Astrocyte of the cerebellum (primary cell): ENCODE data around the gene TAF1B.

Experiments used
- DNase-seq: peaks from one replicate; pipeline ENCODE4 v3.0.0-alpha.2; 2011; ENCODE audit warnings: low read depth
- H3K4me3 ChIP-seq: 2 replicates; pipeline ENCODE4 v1.5.1; 2011; ENCODE audit warnings: mild to moderate bottlenecking, low read depth, low read length, moderate library complexity
- CTCF ChIP-seq: IDR thresholded peaks from 2 replicates; pipeline ENCODE4 v1.5.1; 2012; ENCODE audit warnings: low read length, low read depth, moderate library complexity, mild to moderate bottlenecking; ENCODE audit errors: missing control alignments
- in situ Hi-C: cut with HindIII; loops from 2 replicates; pipeline ENCODE4 v1.10.0; 2017; ENCODE audit warnings: low sequenced_read_pairs

TAF1B gene

GRCh38 chr2:9843229-9844035 is at the start of gene TAF1B:
Gene TAF1B, plus strand, starts transcription at chr2:9843474. Its CDS starts 68 bp downstream, at chr2:9843542.
- H3K4me3 ChIP-seq = peak within 1 kb of the TSS; percentile 65
- peak; percentile 80 for DNase-seq
- peak; percentile 13 for TF ChIP-seq CTCF
- in situ Hi-C loops = no loop called here

GRCh38 chr2:9793918-9794717 is 49.2 kb upstream of the TAF1B start:
- in situ Hi-C loops = no loop called here
- no peak overlapping the region for H3K4me3 ChIP-seq
- DNase-seq = no peak
- TF ChIP-seq CTCF = no peak

GRCh38 chr2:9795071-9795470 is 48.2 kb upstream of the TAF1B start:
- DNase-seq = no peak
- no peak overlapping the region for H3K4me3 ChIP-seq
- TF ChIP-seq CTCF = no peak
- in situ Hi-C loops = no loop called here

GRCh38 chr2:9796056-9797010 is 46.9 kb upstream of the TAF1B start:
- in situ Hi-C loops = no loop called here

GRCh38 chr2:9797086-9797485 is 46.2 kb upstream of the TAF1B start:
- H3K4me3 ChIP-seq = no peak overlapping the region
- no peak for DNase-seq
- in situ Hi-C loops = no loop called here
- no peak for TF ChIP-seq CTCF

More at GRCh38 chr2:9796056-9797010, 46.9 kb upstream of the TAF1B start:
- TF ChIP-seq CTCF = peak; percentile 24
- DNase-seq = no peak
- H3K4me3 ChIP-seq = no peak overlapping the region
